GM18508 (cell line): ENCODE data around the gene C17orf100.

Experiments
- ATAC-seq: cut with Tn5 transposase; IDR thresholded peaks from one replicate; pipeline ENCODE4 v1.9.1; 2021; ENCODE audit warnings: moderate number of reproducible peaks; ENCODE audit not compliant: insufficient read depth, unreplicated experiment

The C17orf100 gene

DNA sequence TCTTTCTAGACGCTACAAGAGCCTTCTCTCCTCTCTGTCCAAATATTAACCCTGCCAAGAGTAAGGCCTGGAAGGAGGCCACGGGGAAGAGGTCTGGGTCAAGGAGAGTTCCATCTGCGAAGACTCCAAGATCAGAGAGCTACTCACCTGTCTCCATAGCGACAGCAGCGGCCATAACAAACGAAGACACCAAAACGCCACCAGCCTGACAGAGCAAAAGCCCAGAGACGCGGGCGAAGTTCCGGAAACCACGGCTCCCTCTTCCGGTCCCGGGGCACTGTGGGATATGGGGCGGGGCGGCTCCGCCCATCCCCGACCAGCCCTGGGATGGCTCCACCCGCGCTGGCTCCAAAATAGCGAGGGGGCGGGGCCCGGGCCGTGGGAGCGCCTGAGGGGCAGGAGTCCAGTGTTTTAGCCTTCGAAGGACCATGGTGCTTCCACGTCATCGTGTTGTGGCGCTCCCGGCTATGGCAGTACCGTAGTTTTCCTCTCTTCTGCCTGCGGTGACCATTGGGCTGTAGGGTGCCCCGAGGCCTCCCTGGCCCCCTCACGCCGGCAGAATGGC is at the start of gene C17orf100, which contains the start of gene MED31:
TSS of gene C17orf100 (plus strand) at position 409 of the 565 bp plus-strand sequence. CDS start at position 561, 152 bp downstream.
TSS of gene MED31 (minus strand) at position 252 of the 565 bp plus-strand sequence. CDS start at position 175, 77 bp downstream.
- no peak for ATAC-seq

DNA sequence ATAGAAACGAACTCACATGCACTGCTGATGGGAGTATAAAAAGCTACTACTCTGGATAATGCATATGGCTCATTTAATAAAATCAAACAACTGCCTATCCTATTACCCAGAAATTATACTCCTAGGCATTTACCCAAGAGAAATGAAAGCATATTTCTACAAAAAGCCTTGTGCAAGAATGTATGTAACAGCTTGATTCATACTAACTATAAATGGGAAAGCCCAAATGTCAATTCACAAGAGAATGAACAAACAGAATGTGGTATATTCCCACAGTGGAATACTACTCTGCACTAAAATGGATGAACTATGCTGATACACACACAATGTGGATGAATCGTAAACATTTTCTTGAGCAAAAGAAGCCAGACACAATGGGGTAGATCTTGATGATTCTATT is 49.4 kb upstream of the C17orf100 start:
- no peak for ATAC-seq

DNA sequence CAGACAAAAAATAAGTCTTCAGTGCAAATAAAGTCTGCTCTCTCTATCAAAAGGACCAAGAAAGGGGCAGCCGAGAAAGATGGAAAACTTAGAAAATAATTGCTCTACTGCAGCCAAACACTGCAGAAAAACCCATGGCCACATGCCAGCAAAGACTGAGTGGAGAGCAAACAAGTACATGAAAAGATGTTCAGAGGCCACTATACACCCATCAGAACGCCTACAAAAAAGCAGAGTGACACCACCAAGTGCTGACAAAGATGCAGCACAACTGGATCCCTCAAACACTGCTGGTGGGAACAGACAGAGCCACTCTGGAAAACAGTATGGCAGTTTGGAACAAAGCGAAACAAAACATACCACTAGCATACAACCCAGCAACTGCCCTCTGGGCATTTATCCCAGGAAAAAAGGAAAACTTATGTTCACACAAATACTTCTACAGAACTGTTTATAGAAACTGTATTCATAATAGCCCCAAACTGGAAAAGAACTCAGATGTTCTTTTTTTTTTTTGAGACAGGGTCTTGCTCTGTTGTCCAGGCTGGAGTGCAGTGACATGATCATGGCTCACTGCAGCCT is 47.7 kb upstream of the C17orf100 start:
- no peak for ATAC-seq

DNA sequence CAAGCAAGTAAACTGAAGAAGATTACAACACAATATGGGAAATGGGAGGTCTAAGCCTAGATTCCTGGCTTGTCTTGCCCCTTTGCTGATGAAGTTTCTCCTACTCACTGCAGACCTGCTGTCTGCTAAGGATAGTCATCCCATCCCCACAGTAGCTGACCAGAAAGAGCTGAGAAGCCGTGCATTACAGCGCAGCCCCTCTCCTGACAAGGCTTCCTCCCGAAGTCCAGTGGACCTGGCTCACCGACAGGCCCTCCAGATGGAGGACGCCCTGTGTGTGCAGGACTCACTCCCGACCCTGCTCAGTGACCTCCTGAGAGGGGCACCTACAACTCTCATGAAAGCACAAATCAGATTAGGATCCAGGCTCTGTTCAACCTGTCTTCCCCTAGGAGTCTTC is 46.4 kb upstream of the C17orf100 start:
- ATAC-seq, result no peak

DNA sequence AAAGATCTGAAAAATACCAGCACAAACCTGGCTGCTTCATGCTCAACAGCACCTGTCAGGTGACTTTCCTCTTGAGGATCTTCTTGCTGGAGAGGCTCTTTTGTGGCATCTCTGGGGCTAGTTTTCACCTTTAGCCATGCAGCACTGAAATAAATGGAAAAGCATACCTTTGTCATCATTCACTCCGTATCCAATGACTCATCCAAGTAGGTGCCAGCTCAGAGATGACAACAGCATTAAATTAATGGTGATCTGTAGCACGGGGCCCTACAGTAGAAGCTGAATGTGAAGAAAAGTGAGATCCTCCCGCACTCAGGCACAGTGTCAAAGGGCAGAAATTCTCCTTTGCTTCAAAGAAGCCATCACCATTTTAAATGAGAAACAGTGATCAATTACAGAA is 43.2 kb upstream of the C17orf100 start:
- no peak for ATAC-seq

DNA sequence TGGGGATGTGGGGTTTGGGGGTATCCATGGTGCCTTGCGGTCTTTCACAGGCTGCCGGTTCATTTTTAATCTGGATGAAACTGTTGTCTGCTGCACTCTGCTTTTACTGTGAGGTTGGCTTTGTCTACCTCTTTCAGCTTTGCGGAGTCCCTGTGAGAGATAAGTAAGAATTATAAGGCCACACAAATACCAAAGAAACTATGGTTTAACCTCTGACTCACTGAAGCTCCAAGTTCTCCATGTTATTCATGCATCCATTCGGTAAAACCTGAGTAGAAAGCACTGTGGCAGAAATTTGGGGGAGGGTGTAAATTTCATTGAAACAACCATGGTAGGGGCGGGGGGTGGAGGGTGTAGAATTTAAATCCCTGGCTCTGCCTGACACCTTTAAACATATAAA is 41.6 kb upstream of the C17orf100 start:
- ATAC-seq, result no peak

DNA sequence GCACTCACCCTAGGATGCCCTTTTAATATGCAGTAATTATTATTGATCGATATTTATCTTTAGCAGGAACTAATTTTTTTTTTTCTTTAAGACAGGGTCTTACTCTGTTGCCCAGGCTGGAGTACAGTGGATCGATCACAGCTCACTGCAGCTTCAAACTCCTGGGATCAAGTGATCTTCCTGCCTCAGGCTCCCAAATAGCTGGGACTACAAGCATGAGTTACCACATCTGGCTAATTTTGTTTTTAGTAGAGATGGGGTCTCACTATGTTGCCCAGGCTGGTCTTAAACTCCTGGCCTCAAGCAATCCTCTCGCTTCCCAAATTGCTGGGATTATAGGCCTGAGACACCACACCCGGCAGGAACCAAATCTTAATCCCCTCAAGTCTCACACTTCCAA is 40.3 kb upstream of the C17orf100 start:
- ATAC-seq, result no peak

DNA sequence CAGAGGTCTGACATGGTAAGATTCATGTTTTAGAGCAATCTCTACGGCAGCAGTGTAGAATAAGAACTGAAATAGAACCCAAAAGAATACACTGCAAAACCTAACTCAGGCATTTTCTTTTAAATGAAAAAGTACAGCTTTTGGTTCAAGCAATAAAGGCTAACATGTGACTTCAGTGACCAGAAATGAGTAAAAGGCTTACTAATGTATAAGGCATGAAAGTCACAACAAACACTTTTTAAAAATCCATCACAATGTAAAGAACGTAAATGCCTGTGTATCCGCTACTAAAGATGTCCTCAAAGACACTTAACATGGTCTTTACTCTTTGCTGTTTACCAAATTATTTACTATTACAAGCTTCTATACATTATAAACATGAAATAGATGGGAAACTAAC is 27.6 kb upstream of the C17orf100 start:
- no peak for ATAC-seq

DNA sequence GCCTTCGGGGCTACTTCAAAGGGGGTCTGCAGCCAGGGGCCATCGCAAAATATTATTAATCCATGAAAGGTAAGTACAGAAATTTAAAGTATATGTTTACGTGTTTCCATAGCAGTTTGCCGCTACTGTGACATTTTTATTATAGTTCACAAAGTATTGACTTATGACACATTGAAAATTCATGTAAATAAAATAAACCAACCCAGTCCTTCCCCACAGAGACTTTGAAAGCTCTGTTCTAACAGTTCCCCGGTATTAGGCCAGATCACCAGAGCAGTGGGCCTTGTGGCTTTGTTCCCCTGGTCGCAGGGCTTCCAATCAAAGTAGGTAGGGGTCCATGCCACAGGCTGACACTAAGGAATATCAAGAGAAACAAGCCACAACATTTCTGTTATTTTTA is 24.9 kb upstream of the C17orf100 start:
- ATAC-seq, result no peak

DNA sequence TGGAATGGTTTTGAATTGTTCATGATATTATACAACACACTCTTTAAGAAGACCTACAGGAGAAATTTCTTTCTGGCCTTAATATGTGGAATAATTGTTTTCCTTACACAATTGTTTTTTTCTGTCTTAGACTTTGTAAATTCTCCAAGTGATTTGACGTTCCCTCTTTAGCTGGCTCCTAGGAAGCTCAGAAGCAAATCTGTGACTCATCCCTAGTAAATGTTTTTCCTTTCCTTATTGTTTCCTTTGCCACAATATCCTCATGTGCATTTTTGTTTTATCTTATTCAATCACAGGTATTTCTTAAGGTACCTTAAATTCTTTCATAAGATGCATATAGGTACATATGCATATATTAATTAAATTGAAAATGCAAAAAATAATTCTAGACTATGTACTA is 24.5 kb upstream of the C17orf100 start:
- no peak for ATAC-seq

DNA sequence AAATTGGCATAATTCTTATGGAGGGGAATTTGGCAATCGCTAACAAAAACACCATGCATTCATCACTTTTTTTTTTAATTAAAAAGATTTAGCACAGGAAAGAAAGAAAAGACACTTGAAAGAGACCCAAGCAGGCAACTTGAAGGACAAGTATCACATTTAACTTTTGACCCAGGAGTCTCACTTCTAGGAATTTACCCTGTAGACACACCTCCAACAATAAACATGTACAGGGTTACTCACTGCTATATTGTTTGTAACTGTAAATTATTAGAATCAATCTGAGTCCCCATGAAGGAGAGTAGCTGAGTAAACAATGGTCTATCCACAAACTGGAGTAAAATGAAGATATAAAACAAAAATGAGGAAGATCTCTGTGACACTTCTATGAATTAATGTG is 21.2 kb upstream of the C17orf100 start:
- no peak for ATAC-seq

DNA sequence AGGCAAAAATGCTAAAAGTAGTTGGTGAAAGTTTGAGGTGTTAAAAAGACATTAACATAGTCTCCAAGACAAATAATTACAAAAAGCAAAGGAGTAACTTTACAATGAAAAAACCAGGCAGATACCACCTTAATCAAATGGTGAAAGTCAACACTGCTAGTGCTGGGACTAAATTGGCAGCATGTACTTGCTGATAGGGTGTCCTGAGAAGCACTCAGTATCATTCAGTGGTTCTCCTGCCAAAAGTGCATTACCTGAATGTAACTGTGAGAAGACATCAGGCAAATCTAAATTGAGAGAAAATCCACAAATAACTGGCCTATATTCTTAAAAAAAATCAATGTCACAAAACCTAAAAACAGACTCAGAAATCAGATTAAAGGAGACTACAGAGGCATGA is 19.0 kb upstream of the C17orf100 start:
- ATAC-seq, result no peak

DNA sequence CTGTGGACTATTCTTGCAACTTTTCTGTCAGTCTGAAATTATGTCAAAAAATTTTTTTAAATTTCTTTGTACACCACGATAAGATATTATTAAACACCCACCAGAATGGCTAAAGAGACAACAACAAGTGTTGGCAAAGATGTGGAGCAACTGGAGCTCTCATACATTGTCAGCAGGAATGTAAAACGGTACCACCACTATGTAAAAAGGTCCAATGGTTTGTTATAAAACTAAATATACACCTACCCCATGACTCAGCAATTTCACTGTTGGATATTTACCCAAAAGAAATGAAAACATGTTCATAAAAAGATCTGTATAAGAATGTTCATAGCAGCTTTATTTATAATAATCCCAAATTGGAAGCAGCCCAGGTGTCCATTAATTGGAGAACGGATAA is 18.3 kb upstream of the C17orf100 start:
- no peak for ATAC-seq

DNA sequence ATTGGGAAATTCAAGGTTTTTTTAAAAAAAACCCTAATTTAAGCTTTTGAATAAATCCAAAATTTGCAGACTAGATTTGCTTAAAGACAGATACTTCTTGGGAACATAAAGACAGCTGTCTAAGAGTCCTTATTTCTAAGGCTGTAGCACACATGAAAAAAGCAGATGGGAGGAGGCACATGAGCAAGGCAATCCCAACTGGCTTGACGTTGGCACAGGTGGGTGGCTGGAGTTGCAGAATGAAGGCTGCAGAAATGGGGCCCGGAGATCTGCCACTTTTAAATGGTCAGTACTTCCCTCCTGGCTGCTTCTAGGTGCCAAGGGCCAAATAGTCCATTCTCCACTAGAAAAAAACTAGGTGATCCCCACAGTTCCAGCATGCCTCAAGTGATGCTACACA is 15.5 kb upstream of the C17orf100 start:
- ATAC-seq, result no peak

DNA sequence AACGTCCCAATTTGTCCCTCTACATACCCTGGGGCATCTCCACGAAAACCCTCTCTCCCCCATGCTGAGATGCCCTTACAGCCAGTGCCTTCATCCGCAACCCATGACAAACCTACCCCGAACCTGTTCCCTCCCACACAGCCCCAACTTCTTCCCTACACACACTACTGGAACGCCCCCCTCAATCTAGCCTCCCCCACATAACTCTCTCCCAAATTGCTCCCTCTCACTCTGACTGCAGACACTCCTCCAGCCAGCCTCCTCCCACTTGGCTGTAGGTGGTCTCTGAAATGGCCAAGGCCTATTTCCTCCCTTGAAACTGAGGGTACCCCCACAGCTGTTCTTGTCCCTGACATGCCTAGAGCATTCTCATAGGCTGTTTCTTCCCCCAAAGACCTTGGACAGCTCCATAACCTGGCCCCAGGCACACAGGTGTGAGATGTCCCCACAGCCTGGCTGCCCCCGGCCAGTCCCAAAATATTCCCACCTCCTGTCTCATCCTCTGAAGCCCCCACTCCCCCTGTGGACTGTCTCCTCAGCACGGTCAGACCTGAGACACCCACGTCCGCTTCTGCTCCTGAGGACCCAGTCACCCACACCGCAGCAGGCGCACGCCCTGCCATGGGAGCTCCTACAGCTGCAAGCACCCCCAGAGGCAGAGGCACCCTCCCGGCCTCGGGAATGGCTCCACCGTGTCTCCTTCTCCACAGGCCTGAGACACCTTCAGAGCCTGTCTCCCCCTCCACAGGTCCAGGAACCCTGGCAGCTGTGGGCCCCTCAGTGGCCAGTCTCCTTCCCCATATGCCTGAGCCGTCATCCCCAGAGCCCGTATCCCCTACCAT is 14.7 kb upstream of the C17orf100 start:
- no peak for ATAC-seq

DNA sequence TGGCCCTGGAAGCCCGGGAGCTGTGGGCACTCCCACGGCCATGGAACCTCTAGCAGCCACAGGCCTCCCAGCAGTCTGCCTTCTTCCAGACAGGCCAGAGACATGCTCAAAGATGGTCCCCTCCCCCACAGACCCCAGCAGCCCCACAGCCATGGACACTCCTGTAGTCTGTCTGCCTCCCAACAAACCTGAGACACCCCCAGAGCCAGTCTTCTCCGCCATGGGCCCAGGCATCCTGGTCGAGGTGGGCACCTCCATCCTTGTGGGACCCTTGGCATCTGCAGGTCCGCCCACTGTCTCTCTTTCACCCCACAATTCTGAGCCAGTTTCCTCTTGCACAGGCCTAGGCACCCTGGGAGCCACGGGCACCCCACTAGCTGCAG is 14.1 kb upstream of the C17orf100 start:
- no peak for ATAC-seq

DNA sequence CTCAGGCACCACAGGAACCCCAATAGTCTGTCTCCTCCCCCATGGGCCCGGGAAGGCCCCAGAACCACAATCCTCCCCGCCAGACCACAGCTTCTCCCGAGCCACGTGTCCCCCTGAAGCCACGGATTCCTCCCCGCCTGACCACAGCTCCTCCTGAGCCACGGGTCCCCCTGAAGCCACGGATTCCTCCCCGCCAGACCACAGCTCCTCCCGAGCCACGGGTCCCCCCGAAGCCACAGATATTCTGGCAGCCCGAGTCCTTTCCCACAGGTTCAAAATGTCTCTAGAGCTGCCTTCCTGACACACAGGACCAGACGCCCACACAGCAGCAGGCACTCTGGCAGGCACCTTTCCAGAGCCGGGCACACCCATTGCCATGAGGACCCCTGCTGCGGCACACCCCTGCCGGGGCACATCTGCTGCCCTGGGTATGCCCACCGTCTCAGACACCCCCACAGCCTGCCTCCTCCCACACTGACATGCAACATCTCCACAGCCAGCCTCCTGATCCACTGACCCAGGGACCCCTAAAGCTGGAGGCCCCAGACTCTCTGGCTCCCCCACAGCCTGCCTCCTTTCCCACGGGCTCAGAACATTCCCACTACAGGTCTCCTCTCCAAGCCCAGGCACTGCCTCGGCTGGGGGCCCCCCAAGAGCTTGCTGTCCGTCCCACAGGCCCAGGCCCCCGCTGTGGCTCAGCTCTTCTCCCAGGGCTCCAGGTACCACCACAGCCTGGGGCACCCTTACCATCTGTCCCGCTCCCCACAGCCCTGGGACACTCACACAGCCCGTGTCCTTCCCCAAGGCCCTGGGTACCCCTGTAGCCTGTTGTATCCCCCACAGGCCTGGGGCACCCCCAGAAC is 13.3 kb upstream of the C17orf100 start:
- no peak for ATAC-seq

DNA sequence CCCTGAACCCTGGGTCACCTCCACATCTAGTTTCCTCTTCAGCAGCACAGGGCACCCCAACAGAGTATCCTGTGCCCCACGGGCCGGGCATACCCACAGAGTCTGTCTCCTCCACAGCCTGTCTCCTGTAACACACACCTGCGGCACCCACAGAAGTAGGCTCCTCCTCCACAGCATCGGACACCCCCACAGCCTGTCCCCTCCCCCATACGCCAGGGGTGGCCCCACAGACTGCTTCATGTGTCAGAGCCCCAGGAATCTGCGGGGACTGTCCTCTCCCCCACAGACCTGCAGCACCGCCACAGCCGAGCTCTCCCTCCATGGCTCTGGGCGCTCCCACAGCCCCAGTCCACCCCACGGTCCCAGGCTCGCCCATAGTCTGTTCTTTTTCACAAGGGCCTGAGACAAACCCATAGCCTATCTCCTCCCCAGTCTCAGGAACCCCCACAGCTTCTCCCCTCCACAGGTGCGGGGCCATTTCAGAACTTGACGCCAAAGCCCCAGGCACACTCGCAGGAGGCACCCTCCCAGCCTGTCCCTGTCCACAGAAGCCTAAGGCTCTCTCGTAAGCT is 12.5 kb upstream of the C17orf100 start:
- no peak for ATAC-seq

DNA sequence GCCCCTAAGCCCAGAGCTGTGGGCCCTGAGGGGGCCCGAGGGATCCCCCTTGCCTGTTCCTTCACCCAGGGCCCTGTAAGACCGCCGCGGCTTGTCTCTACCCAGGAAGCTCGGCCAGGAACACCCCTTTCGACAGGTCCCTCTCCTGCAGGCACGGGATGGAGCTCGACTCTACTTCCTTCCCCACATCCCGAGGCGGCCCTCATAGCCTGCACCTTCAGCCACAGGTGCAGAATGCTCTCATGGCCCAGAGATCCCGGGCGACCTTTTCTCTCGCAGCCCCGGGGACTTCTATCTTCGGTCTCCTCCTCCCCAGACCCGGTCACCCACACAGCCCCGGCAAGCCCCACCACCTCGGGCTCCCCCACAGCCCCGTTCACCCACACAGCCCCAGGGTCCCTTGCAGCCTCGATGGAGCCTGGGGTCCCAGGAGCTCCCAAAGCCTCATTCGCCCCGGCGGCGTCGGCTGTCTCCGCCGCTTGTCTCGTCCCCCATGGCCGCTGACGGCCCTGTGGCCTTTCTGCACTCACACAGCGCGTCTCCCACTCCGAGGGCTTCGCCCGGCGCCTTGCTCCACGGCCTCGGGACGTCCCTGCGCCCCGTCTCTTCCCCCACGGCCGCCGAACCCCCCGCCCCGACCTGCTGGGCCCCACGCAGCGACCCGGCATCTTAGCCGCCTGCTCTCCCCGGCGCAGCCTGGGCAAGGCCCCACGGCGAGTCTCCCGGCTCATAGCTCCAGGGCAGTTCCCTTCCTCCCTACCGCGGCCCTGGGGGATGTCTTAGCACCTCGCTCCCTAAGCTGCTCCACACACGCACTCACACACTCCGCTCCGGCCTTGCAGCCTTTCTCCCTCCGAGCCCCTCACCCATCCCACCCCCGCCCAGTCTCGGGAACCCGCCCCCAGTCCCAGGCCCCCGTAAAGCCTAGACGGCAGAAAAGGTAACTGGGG is 11.7 kb upstream of the C17orf100 start:
- ATAC-seq, result no peak
